Esophagus (tissue), 2 donors: ENCODE measurements around the gene FYCO1. TPM values are rescaled to one million over a fixed set of nuclear protein-coding genes. Genes with fewer than 3 reads are reported as not detected.

Experiments used
- H3K27ac ChIP-seq, 2 donors: one replicate each; pipeline ENCODE4 v1.5.1; 2013; ENCODE audit warnings: low read depth in 2 of 2, mild to moderate bottlenecking in 2 of 2, inconsistent platforms in 1 of 2, low read length in 1 of 2, moderate library complexity in 1 of 2
- H3K27me3 ChIP-seq, 2 donors: one replicate each; pipeline ENCODE4 v1.6.1; 2013; ENCODE audit warnings: low read length in 2 of 2, control low read depth in 1 of 2, mild to moderate bottlenecking in 1 of 2; ENCODE audit not compliant: insufficient read depth in 2 of 2, control insufficient read depth in 1 of 2
- H3K36me3 ChIP-seq, 2 donors: one replicate each; pipeline ENCODE4 v1.6.1; 2013; ENCODE audit warnings: low read length in 1 of 2; ENCODE audit not compliant: control insufficient read depth in 2 of 2, insufficient read depth in 2 of 2
- H3K4me1 ChIP-seq, 2 donors: one replicate each; pipeline ENCODE4 v1.6.1; 2013; ENCODE audit warnings: low read length in 1 of 2; ENCODE audit not compliant: control insufficient read depth in 2 of 2, insufficient read depth in 2 of 2
- H3K4me3 ChIP-seq, 2 donors: one replicate each; pipeline ENCODE4 v1.5.1; 2013; ENCODE audit warnings: low read length in 2 of 2, mild to moderate bottlenecking in 2 of 2, low read depth in 1 of 2, moderate library complexity in 1 of 2
- H3K9me3 ChIP-seq, 2 donors: one replicate each; pipeline ENCODE4 v1.6.1; 2013; ENCODE audit warnings: mild to moderate bottlenecking in 2 of 2, low read depth in 1 of 2, low read length in 1 of 2, moderate library complexity in 1 of 2; ENCODE audit not compliant: control insufficient read depth in 2 of 2, insufficient read depth in 1 of 2
- WGBS, 2 donors: extraction: QIAGEN DNeasy Blood & Tissue Kit; methylation state at CpG; one replicate each; pipeline ENCODE4 v1.1.7; 2013; 5-methylcytosine and 5-hydroxymethylcytosine counted together
- polyA plus RNA-seq, 2 donors: library from polyadenylated mRNA; stranded (reverse); fragments of 200-250 nt; gene quantifications; one replicate each; pipeline ENCODE4 v1.2.3, GENCODE V29; 2013
- donor health status: healthy with polysubstance abuse.
- donor health status: Bipolar disorder and iron deficiency.

The FYCO1 gene
- polyA plus RNA-seq, 2 donors: 9.6 to 11.9 TPM

- Histone ChIP-seq H3K4me1 (no peaks in the 10 kb centered on the region), H3K9me3 (peaks cover 0 to 2% of the 10 kb centered on the region in 2 donors), H3K36me3 (no peaks in the 10 kb centered on the region), H3K27me3 (no peaks in the 10 kb centered on the region), H3K27ac (no peak overlapping the region), H3K4me3 (no peak overlapping the region)
- WGBS, 2 donors: 90 to 94% methylated on average over 3 of the region's 3 CpGs
Measured at GRCh38 chr3:45905755-45906154, 89.9 kb downstream of the FYCO1 start.

GRCh38 chr3:45904931-45905330 lies 90.7 kb downstream of the FYCO1 start:
- H3K36me3 ChIP-seq: no peaks in the 10 kb centered on the region
- WGBS, 2 donors: 82 to 87% methylated on average over 3 of the region's 3 CpGs
- H3K4me3 ChIP-seq: no peak overlapping the region
- H3K9me3 ChIP-seq: peaks cover 0 to 2% of the 10 kb centered on the region in 2 donors
- H3K27me3 ChIP-seq: no peaks in the 10 kb centered on the region
- H3K4me1 ChIP-seq: no peaks in the 10 kb centered on the region
- no peak overlapping the region for H3K27ac ChIP-seq

DNA sequence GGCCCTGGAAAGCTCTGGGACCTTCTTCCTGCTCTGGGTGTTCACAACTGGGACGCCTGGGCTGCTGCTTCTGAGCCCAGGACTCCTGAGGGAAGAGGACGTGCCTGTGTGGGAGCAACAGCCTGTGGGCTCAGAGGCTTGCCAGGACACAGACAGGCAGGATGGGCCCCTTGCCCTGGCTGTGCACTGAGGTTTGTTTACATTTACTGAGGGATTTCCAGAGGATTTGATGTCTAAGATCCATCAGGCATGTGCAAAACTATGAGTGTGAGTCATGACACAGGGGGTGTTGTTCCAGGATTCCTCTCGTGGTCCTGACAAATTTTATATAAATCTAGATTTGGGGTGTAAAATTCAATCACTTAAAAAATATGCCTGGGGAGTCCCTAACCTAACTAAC lies 98.7 kb downstream of the FYCO1 start:
- H3K27me3 ChIP-seq: no peaks in the 10 kb centered on the region
- peak overlapping the region in 1 of 2 donors; percentile 20 for H3K27ac ChIP-seq
- H3K9me3 ChIP-seq: peaks cover 0 to 2% of the 10 kb centered on the region in 2 donors
- no peak overlapping the region for H3K4me3 ChIP-seq
- H3K36me3 ChIP-seq: no peaks in the 10 kb centered on the region
- WGBS, 2 donors: 22 to 46% methylated on average over 3 of the region's 3 CpGs
- peaks cover 7 to 8% of the 10 kb centered on the region in 2 donors for H3K4me1 ChIP-seq

- no peaks in the 10 kb centered on the region for H3K36me3 ChIP-seq
- H3K9me3 ChIP-seq: no peaks in the 10 kb centered on the region
- 76 to 84% methylated on average over 5 of the region's 5 CpGs for WGBS, 2 donors
- no peak overlapping the region for H3K4me3 ChIP-seq
- no peaks in the 10 kb centered on the region for H3K27me3 ChIP-seq
- H3K4me1 ChIP-seq: peaks cover 7 to 8% of the 10 kb centered on the region in 2 donors
- H3K27ac ChIP-seq: no peak overlapping the region
Measured at GRCh38 chr3:45895686-45896468, 99.7 kb downstream of the FYCO1 start.

GRCh38 chr3:45894015-45894414 lies 101.6 kb downstream of the FYCO1 start:
- Histone ChIP-seq H3K9me3 (no peaks in the 10 kb centered on the region), H3K36me3 (no peaks in the 10 kb centered on the region), H3K4me1 (peaks cover 7 to 8% of the 10 kb centered on the region in 2 donors), H3K4me3 (no peak overlapping the region), H3K27ac (no peak overlapping the region), H3K27me3 (no peaks in the 10 kb centered on the region)
- WGBS, 2 donors: 74 to 75% methylated on average over 6 of the region's 6 CpGs

DNA sequence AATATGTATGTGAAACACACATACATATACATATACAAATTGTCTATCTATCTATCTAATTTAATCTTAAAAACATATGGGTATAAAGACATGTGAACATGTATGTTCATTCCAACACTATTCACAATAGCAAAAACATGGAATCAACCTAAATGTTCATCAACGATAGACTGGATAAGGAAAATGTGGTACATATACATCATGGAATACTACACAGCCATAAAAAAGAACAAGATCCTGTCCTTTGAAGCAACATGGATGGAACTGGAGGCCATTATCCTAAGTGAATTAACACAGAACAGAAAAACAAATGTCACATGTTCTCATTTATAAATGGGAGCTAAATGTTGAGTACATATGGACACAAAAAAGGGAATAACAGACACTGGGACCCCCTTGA lies 103.5 kb downstream of the FYCO1 start:
- H3K9me3 ChIP-seq: no peaks in the 10 kb centered on the region
- 98 to 100% methylated on average over 1 of the region's 1 CpG for WGBS, 2 donors
- no peaks in the 10 kb centered on the region for H3K36me3 ChIP-seq
- no peaks in the 10 kb centered on the region for H3K27me3 ChIP-seq
- peaks cover 4 to 8% of the 10 kb centered on the region in 2 donors for H3K4me1 ChIP-seq
- no peak overlapping the region for H3K4me3 ChIP-seq
- no peak overlapping the region for H3K27ac ChIP-seq

DNA sequence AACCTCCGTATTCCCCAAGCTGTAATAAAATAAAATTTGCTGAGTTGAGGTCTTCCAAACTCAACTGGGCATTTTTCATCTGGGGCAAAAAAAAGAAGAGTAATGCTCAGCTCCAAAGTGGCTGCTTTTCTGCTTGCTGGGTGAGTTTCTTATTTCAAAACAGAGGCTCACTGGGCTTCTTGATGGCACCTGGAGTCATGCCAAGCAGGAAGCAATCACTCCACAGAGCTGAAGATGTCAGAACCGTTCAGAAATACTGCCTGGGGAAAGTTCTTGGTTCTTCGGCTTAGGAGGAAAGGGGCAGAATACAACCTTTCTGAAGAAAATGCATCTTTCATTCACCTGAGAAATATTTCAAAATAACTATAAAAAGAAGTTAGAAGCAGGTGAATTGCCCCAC lies 105.2 kb downstream of the FYCO1 start:
- no peaks in the 10 kb centered on the region for H3K27me3 ChIP-seq
- no peak overlapping the region for H3K27ac ChIP-seq
- WGBS, 2 donors: 31 to 37% methylated on average over 3 of the region's 3 CpGs
- H3K4me1 ChIP-seq: no peaks in the 10 kb centered on the region
- no peaks in the 10 kb centered on the region for H3K9me3 ChIP-seq
- no peak overlapping the region for H3K4me3 ChIP-seq
- no peaks in the 10 kb centered on the region for H3K36me3 ChIP-seq

- Histone ChIP-seq H3K36me3 (no peaks in the 10 kb centered on the region), H3K27ac (no peak overlapping the region), H3K4me3 (no peak overlapping the region), H3K27me3 (no peaks in the 10 kb centered on the region), H3K9me3 (no peaks in the 10 kb centered on the region), H3K4me1 (no peaks in the 10 kb centered on the region)
- 75 to 78% methylated on average over 4 of the region's 4 CpGs for WGBS, 2 donors
Measured at GRCh38 chr3:45889337-45889736, 106.3 kb downstream of the FYCO1 start.

GRCh38 chr3:45887759-45888511 lies 107.7 kb downstream of the FYCO1 start:
- Histone ChIP-seq H3K27me3 (no peaks in the 10 kb centered on the region), H3K27ac (no peak overlapping the region), H3K36me3 (no peaks in the 10 kb centered on the region), H3K4me1 (no peaks in the 10 kb centered on the region), H3K9me3 (no peaks in the 10 kb centered on the region), H3K4me3 (no peak overlapping the region)
- WGBS, 2 donors: 71 to 75% methylated on average over 7 of the region's 7 CpGs
